OCI-LY1 (cell line): ENCODE results near the gene SDE2.

Source experiments
- H2AFZ ChIP-seq: fragments of 200-600 bp; sonication (generic), shearing (Covaris generic); 2 replicates; pipeline ENCODE4 v1.6.0; 2014; ENCODE audit warnings: antibody characterized with exemption, mild to moderate bottlenecking, low read length
- H3F3A ChIP-seq: fragments of 200-600 bp; sonication (generic), shearing (Covaris generic); 2 replicates; pipeline ENCODE4 v1.6.0; 2014; ENCODE audit warnings: mild to moderate bottlenecking, antibody characterized with exemption, low read length, moderate library complexity; ENCODE audit not compliant: insufficient read depth
- H3K27ac ChIP-seq: fragments of 200-600 bp; sonication (generic); 2 replicates; pipeline ENCODE4 v1.5.1; 2014; ENCODE audit warnings: low read length, mixed run types, mild to moderate bottlenecking, low read depth; ENCODE audit not compliant: poor library complexity, severe bottlenecking
- H3K27me3 ChIP-seq: fragments of 200-600 bp; sonication (generic); 2 replicates; pipeline ENCODE4 v1.6.0; 2014; ENCODE audit warnings: antibody characterized with exemption, mild to moderate bottlenecking, low read length, moderate library complexity; ENCODE audit not compliant: insufficient read depth
- H3K36me3 ChIP-seq: fragments of 200-600 bp; sonication (generic); 2 replicates; pipeline ENCODE4 v1.6.1; 2014; ENCODE audit warnings: mild to moderate bottlenecking, antibody characterized with exemption, low read length, moderate library complexity, mixed read lengths; ENCODE audit not compliant: insufficient read depth
- H3K4me1 ChIP-seq: fragments of 200-600 bp; sonication (generic); 2 replicates; pipeline ENCODE4 v1.5.1; 2014; ENCODE audit warnings: mild to moderate bottlenecking, low read length, moderate library complexity; ENCODE audit not compliant: insufficient read depth, severe bottlenecking
- H3K4me2 ChIP-seq: fragments of 200-600 bp; sonication (generic), shearing (Covaris generic); 2 replicates; pipeline ENCODE4 v1.6.1; 2014; ENCODE audit warnings: low read length
- H3K4me3 ChIP-seq: fragments of 200-600 bp; sonication (generic); 2 replicates; pipeline ENCODE4 v1.5.1; 2014; ENCODE audit warnings: low read length, low read depth, mild to moderate bottlenecking, mixed read lengths; ENCODE audit not compliant: poor library complexity, severe bottlenecking
- H3K79me2 ChIP-seq: fragments of 200-600 bp; shearing (Covaris generic); 2 replicates; pipeline ENCODE4 v1.6.1; 2016; ENCODE audit warnings: mixed run types, low read length, mixed read lengths; ENCODE audit not compliant: insufficient read depth
- H3K9ac ChIP-seq: fragments of 200-600 bp; sonication (generic), shearing (Covaris generic); 2 replicates; pipeline ENCODE4 v1.6.1; 2014; ENCODE audit warnings: mild to moderate bottlenecking, low read length, mixed read lengths
- H3K9me2 ChIP-seq: fragments of 200-600 bp; sonication (generic), shearing (Covaris generic); 2 replicates; pipeline ENCODE4 v1.6.1; 2014; ENCODE audit warnings: low read depth, mild to moderate bottlenecking, low read length, mixed read lengths
- H3K9me3 ChIP-seq: fragments of 200-600 bp; shearing (Covaris generic); 2 replicates; pipeline ENCODE4 v1.6.1; 2014; ENCODE audit warnings: low read length, mixed read lengths
- H4K20me1 ChIP-seq: fragments of 200-600 bp; sonication (generic), shearing (Covaris generic); 2 replicates; pipeline ENCODE4 v1.6.0; 2016; ENCODE audit warnings: mild to moderate bottlenecking, low read length; ENCODE audit not compliant: insufficient read depth
- CTCF ChIP-seq: fragments of 200-600 bp; sonication (generic), shearing (Covaris generic); IDR thresholded peaks from 2 replicates; pipeline ENCODE4 v1.5.1; 2017; ENCODE audit warnings: mild to moderate bottlenecking, antibody characterized with exemption, low read length, moderate library complexity, mixed read lengths
- EZH2 ChIP-seq: fragments of 200-600 bp; sonication (generic), shearing (Covaris generic); IDR thresholded peaks from 2 replicates; pipeline ENCODE4 v1.8.0; 2017; ENCODE audit warnings: borderline replicate concordance, mixed run types, mild to moderate bottlenecking, antibody characterized with exemption, low read length, moderate library complexity, mixed read lengths

The SDE2 gene

GRCh38 chr1:225953315-225953714, 45.8 kb downstream of the SDE2 start:
- Histone ChIP-seq H3K9ac (no peak overlapping the region), H4K20me1 (no peaks in the 10 kb centered on the region), H3K9me3 (no peaks in the 10 kb centered on the region), H3K4me3 (no peak overlapping the region), H3K27ac (no peak overlapping the region), H3F3A (no peaks in the 10 kb centered on the region), H3K4me1 (no peaks in the 10 kb centered on the region), H2AFZ (no peak overlapping the region), H3K27me3 (peaks cover 7% of the 10 kb centered on the region; the same call in 1 of the 2 replicates), H3K4me2 (no peak overlapping the region), H3K9me2 (no peaks in the 10 kb centered on the region), H3K79me2 (no peaks in the 10 kb centered on the region), H3K36me3 (no peaks in the 10 kb centered on the region)
- TF ChIP-seq CTCF (no peak), EZH2 (no peak)

- no peaks in the 10 kb centered on the region for H3K4me1 ChIP-seq
- H3K9me3 ChIP-seq, result no peaks in the 10 kb centered on the region
- no peaks in the 10 kb centered on the region for H3K36me3 ChIP-seq
- H3K79me2 ChIP-seq, result no peaks in the 10 kb centered on the region
- no peak overlapping the region for H3K9ac ChIP-seq
- no peak overlapping the region for H3K4me2 ChIP-seq
- H4K20me1 ChIP-seq, result no peaks in the 10 kb centered on the region
- no peaks in the 10 kb centered on the region for H3K9me2 ChIP-seq
- no peaks in the 10 kb centered on the region for H3F3A ChIP-seq
- H3K4me3 ChIP-seq, result no peak overlapping the region
- H3K27ac ChIP-seq, result no peak overlapping the region
- peaks cover 13% of the 10 kb centered on the region for H3K27me3 ChIP-seq
- TF ChIP-seq CTCF (no peak), EZH2 (no peak)
- H2AFZ ChIP-seq, result no peak overlapping the region
Observed at GRCh38 chr1:225950905-225951497, 48.1 kb downstream of the SDE2 start.

- H3K36me3 ChIP-seq, result no peaks in the 10 kb centered on the region
- H3K4me3 ChIP-seq, result no peak overlapping the region
- no peak overlapping the region for H2AFZ ChIP-seq
- no peak overlapping the region for H3K9ac ChIP-seq
- H3K4me1 ChIP-seq, result peaks cover 7% of the 10 kb centered on the region
- H3K9me2 ChIP-seq, result no peaks in the 10 kb centered on the region
- no peaks in the 10 kb centered on the region for H3F3A ChIP-seq
- H3K9me3 ChIP-seq, result no peaks in the 10 kb centered on the region
- H3K79me2 ChIP-seq, result no peaks in the 10 kb centered on the region
- H3K4me2 ChIP-seq, result no peak overlapping the region
- H3K27me3 ChIP-seq, result peaks cover 14% of the 10 kb centered on the region
- TF ChIP-seq CTCF (no peak), EZH2 (no peak)
- no peak overlapping the region for H3K27ac ChIP-seq
- no peaks in the 10 kb centered on the region for H4K20me1 ChIP-seq
Observed at GRCh38 chr1:225949041-225949440, 50.1 kb downstream of the SDE2 start.
